Left ventricle myocardium inferior (tissue), 1 donor: ENCODE measurements around the gene DENND1A. TPM values are rescaled to one million over a fixed set of nuclear protein-coding genes. Genes with fewer than 3 reads are reported as not detected.

ENCODE experiments used
- DNase-seq: peaks from one replicate; pipeline ENCODE4 v3.0.0-alpha.2; 2020
- H3K27ac ChIP-seq: fragments of 200-600 bp; replicated peaks from 2 replicates; pipeline ENCODE4 v1.8.0; 2021
- H3K27me3 ChIP-seq: fragments of 200-600 bp; 2 replicates; pipeline ENCODE4 v1.8.0; 2021; ENCODE audit warnings: low read depth
- H3K36me3 ChIP-seq: fragments of 200-600 bp; 2 replicates; pipeline ENCODE4 v1.8.0; 2021
- H3K4me1 ChIP-seq: fragments of 200-600 bp; 2 replicates; pipeline ENCODE4 v1.8.0; 2021
- H3K4me3 ChIP-seq: fragments of 200-600 bp; 2 replicates; pipeline ENCODE4 v1.8.0; 2021; ENCODE audit warnings: mild to moderate bottlenecking, moderate library complexity
- H3K9me3 ChIP-seq: fragments of 200-600 bp; replicated peaks from 2 replicates; pipeline ENCODE4 v1.8.0; 2021
- CTCF ChIP-seq: fragments of 200-600 bp; IDR thresholded peaks from 2 replicates; pipeline ENCODE4 v1.8.0; 2021; ENCODE audit warnings: antibody characterized with exemption, mild to moderate bottlenecking, borderline replicate concordance
- intact Hi-C: fragments of 100-400 bp; cut with micrococcal nuclease; formaldehyde crosslinking; loops from one replicate; pipeline ENCODE4 v1.11.0; 2022
- total RNA-seq: library from RNA; stranded (reverse); fragmentation: NEBNext Ultra II Directional; extraction: Animal tissue kit (Norgen Biotek cat#: 25700); gene quantifications from one replicate; pipeline ENCODE4 v1.2.1, GENCODE V29; 2021
- donor health status: DM: no; HTN: yes; CAD: no; lungs with severe emphysema.

DENND1A gene
- total RNA-seq, 1 donor from 2014 or later = 12.2 TPM

- no peak for TF ChIP-seq CTCF
- no peak for DNase-seq
- H3K9me3 ChIP-seq = no peaks in the 10 kb centered on the region
- H3K4me3 ChIP-seq = no peak overlapping the region
- peaks cover 13% of the 10 kb centered on the region for H3K4me1 ChIP-seq
- H3K36me3 ChIP-seq = no peaks in the 10 kb centered on the region
- no peak overlapping the region for H3K27ac ChIP-seq
- intact Hi-C loops = no loop called here
- no peaks in the 10 kb centered on the region for H3K27me3 ChIP-seq
Observed at GRCh38 chr9:123478967-123479602, 450.8 kb downstream of the DENND1A start.

GRCh38 chr9:123478160-123478559, 451.8 kb downstream of the DENND1A start:
- no peak overlapping the region for H3K4me3 ChIP-seq
- H3K4me1 ChIP-seq = peaks cover 19% of the 10 kb centered on the region
- intact Hi-C loops = no loop called here
- H3K27me3 ChIP-seq = no peaks in the 10 kb centered on the region
- no peak for TF ChIP-seq CTCF
- H3K36me3 ChIP-seq = no peaks in the 10 kb centered on the region
- H3K27ac ChIP-seq = no peak overlapping the region
- H3K9me3 ChIP-seq = no peaks in the 10 kb centered on the region
- no peak for DNase-seq

GRCh38 chr9:123475407-123475806, 454.5 kb downstream of the DENND1A start:
- Histone ChIP-seq H3K4me3 (no peak overlapping the region), H3K27ac (no peak overlapping the region), H3K27me3 (no peaks in the 10 kb centered on the region), H3K9me3 (no peaks in the 10 kb centered on the region), H3K36me3 (no peaks in the 10 kb centered on the region), H3K4me1 (peaks cover 25% of the 10 kb centered on the region)
- intact Hi-C loops = no loop called here
- no peak for TF ChIP-seq CTCF
- DNase-seq = no peak

- no peak for DNase-seq
- intact Hi-C loops = no loop called here
- no peak for TF ChIP-seq CTCF
Observed at GRCh38 chr9:123472862-123473614, 456.9 kb downstream of the DENND1A start.

GRCh38 chr9:123471843-123472570, 457.9 kb downstream of the DENND1A start:
- H3K4me3 ChIP-seq = no peak overlapping the region
- no peak for DNase-seq
- TF ChIP-seq CTCF = no peak
- no peaks in the 10 kb centered on the region for H3K9me3 ChIP-seq
- no peak overlapping the region for H3K27ac ChIP-seq
- no peaks in the 10 kb centered on the region for H3K27me3 ChIP-seq
- H3K36me3 ChIP-seq = no peaks in the 10 kb centered on the region
- intact Hi-C loops = no loop called here
- H3K4me1 ChIP-seq = peaks cover 12% of the 10 kb centered on the region

More at GRCh38 chr9:123472862-123473614, 456.9 kb downstream of the DENND1A start:
- Histone ChIP-seq H3K4me1 (peaks cover 12% of the 10 kb centered on the region), H3K27me3 (no peaks in the 10 kb centered on the region), H3K9me3 (no peaks in the 10 kb centered on the region), H3K4me3 (no peak overlapping the region), H3K27ac (no peak overlapping the region), H3K36me3 (no peaks in the 10 kb centered on the region)
